DOHH2 (cell line): ENCODE results near the gene CDK15.

Experiments
- H3F3A ChIP-seq: fragments of 200-600 bp; sonication (generic), shearing (Covaris generic); 2 replicates; pipeline ENCODE4 v1.6.0; 2016; ENCODE audit warnings: antibody characterized with exemption, mild to moderate bottlenecking; ENCODE audit not compliant: control insufficient read depth, insufficient read depth
- H3K27ac ChIP-seq: fragments of 200-600 bp; sonication (generic); 2 replicates; pipeline ENCODE4 v1.5.1; 2014; ENCODE audit warnings: low read depth, mild to moderate bottlenecking, low read length, moderate library complexity
- H3K27me3 ChIP-seq: fragments of 200-600 bp; sonication (generic); 2 replicates; pipeline ENCODE4 v1.6.1; 2014; ENCODE audit warnings: mild to moderate bottlenecking, low read length, mixed read lengths; ENCODE audit not compliant: control insufficient read depth
- H3K36me3 ChIP-seq: fragments of 200-600 bp; sonication (generic); 2 replicates; pipeline ENCODE4 v1.6.1; 2014; ENCODE audit warnings: mild to moderate bottlenecking, low read length, moderate library complexity, mixed read lengths; ENCODE audit not compliant: control insufficient read depth
- H3K4me1 ChIP-seq: fragments of 200-600 bp; sonication (generic); 2 replicates; pipeline ENCODE4 v1.6.1; 2014; ENCODE audit warnings: mild to moderate bottlenecking, low read length, mixed read lengths; ENCODE audit not compliant: control insufficient read depth
- H3K4me2 ChIP-seq: fragments of 200-600 bp; sonication (generic); 2 replicates; pipeline ENCODE4 v1.6.0; 2014; ENCODE audit warnings: mild to moderate bottlenecking, low read length, moderate library complexity
- H3K4me3 ChIP-seq: fragments of 200-600 bp; sonication (generic); 2 replicates; pipeline ENCODE4 v1.5.1; 2014; ENCODE audit warnings: mild to moderate bottlenecking, low read length, mixed read lengths
- H3K79me2 ChIP-seq: fragments of 200-600 bp; sonication (generic); 2 replicates; pipeline ENCODE4 v1.6.1; 2014; ENCODE audit warnings: mild to moderate bottlenecking, low read length, mixed read lengths; ENCODE audit not compliant: control insufficient read depth
- H3K9me2 ChIP-seq: fragments of 200-600 bp; sonication (generic); replicated peaks from 2 replicates; pipeline ENCODE4 v1.6.1; 2014; ENCODE audit warnings: mild to moderate bottlenecking, low read length, mixed read lengths; ENCODE audit not compliant: control insufficient read depth
- H3K9me3 ChIP-seq: fragments of 200-600 bp; sonication (generic); 2 replicates; pipeline ENCODE4 v1.6.1; 2014; ENCODE audit warnings: antibody characterized with exemption, low read length, mixed read lengths; ENCODE audit not compliant: control insufficient read depth, insufficient read depth
- H4K20me1 ChIP-seq: fragments of 200-600 bp; sonication (generic); 2 replicates; pipeline ENCODE4 v1.6.0; 2014; ENCODE audit warnings: low read depth, mild to moderate bottlenecking, antibody characterized with exemption, low read length, moderate library complexity; ENCODE audit not compliant: control insufficient read depth, insufficient read depth
- CTCF ChIP-seq: fragments of 200-600 bp; sonication (generic); IDR thresholded peaks from one replicate; pipeline ENCODE4 v1.5.1; 2014; ENCODE audit warnings: antibody characterized with exemption, mild to moderate bottlenecking, low read depth, low read length; ENCODE audit not compliant: poor library complexity, severe bottlenecking
- EZH2phosphoT487 ChIP-seq: fragments of 200-600 bp; sonication (generic); IDR thresholded peaks from 2 replicates; pipeline ENCODE4 v1.6.1; 2017; ENCODE audit warnings: borderline replicate concordance, mild to moderate bottlenecking, antibody characterized with exemption, low read length, moderate library complexity, mixed read lengths

The CDK15 gene

GRCh38 chr2:201930831-201931230, 124.5 kb downstream of the CDK15 start:
- TF ChIP-seq EZH2phosphoT487 = no peak
- no peak overlapping the region for H3K27ac ChIP-seq

GRCh38 chr2:201931475-201931874, 125.1 kb downstream of the CDK15 start:
- Histone ChIP-seq H3K9me3 (no peaks in the 10 kb centered on the region), H3K4me1 (no peaks in the 10 kb centered on the region), H3K4me3 (no peak overlapping the region), H3K79me2 (no peaks in the 10 kb centered on the region), H3K36me3 (no peaks in the 10 kb centered on the region), H3K4me2 (no peak overlapping the region), H3K9me2 (no peaks in the 10 kb centered on the region), H3K27me3 (no peaks in the 10 kb centered on the region), H3K27ac (no peak overlapping the region), H3F3A (no peaks in the 10 kb centered on the region), H4K20me1 (no peaks in the 10 kb centered on the region)
- TF ChIP-seq CTCF = no peak
- TF ChIP-seq EZH2phosphoT487 = no peak

More at GRCh38 chr2:201930831-201931230, 124.5 kb downstream of the CDK15 start:
- Histone ChIP-seq H3K4me3 (no peak overlapping the region), H3K9me2 (no peaks in the 10 kb centered on the region), H3K27me3 (no peaks in the 10 kb centered on the region), H3K9me3 (no peaks in the 10 kb centered on the region), H3K79me2 (no peaks in the 10 kb centered on the region), H3K4me2 (no peak overlapping the region), H3K36me3 (no peaks in the 10 kb centered on the region), H3K4me1 (no peaks in the 10 kb centered on the region), H4K20me1 (no peaks in the 10 kb centered on the region), H3F3A (no peaks in the 10 kb centered on the region)

- Histone ChIP-seq H4K20me1 (no peaks in the 10 kb centered on the region), H3K27ac (no peak overlapping the region), H3K79me2 (no peaks in the 10 kb centered on the region), H3K9me2 (no peaks in the 10 kb centered on the region), H3K4me2 (no peak overlapping the region), H3K4me3 (no peak overlapping the region), H3K36me3 (no peaks in the 10 kb centered on the region), H3K9me3 (no peaks in the 10 kb centered on the region), H3K27me3 (no peaks in the 10 kb centered on the region), H3F3A (no peaks in the 10 kb centered on the region), H3K4me1 (no peaks in the 10 kb centered on the region)
- TF ChIP-seq CTCF (no peak), EZH2phosphoT487 (no peak)
Measured at GRCh38 chr2:201931951-201932350, 125.6 kb downstream of the CDK15 start.

GRCh38 chr2:201932511-201932910, 126.2 kb downstream of the CDK15 start:
- Histone ChIP-seq H3K4me2 (no peak overlapping the region), H3F3A (no peaks in the 10 kb centered on the region), H3K27me3 (no peaks in the 10 kb centered on the region), H3K4me1 (no peaks in the 10 kb centered on the region), H3K9me2 (no peaks in the 10 kb centered on the region), H3K27ac (no peak overlapping the region), H3K9me3 (no peaks in the 10 kb centered on the region), H3K79me2 (no peaks in the 10 kb centered on the region), H3K36me3 (no peaks in the 10 kb centered on the region), H4K20me1 (no peaks in the 10 kb centered on the region), H3K4me3 (no peak overlapping the region)
- TF ChIP-seq CTCF (no peak), EZH2phosphoT487 (no peak)
